Pancreas (tissue), 10 donors: Measurements from ENCODE around the gene MAP3K4. TPM values are rescaled to one million over a fixed set of nuclear protein-coding genes. Genes with fewer than 3 reads are reported as not detected.

Experiments
- ATAC-seq, 4 donors: fragments of 200-7000 bp; cut with Tn5 transposase; one replicate each; pipeline versions ENCODE4 v1.8.0 to v1.9.1; 2020; ENCODE audit warnings: mild to moderate bottlenecking in 4 of 4, moderate library complexity in 4 of 4
- DNase-seq, 6 donors: peaks; one replicate each; pipeline ENCODE4 v3.0.0-alpha.2; 2020
- FAIRE-seq: peaks from 2 replicates; lab custom pipeline; 2012; peaks lifted over from hg19 to GRCh38; lab: Jason Lieb, UNC
- H3K27ac ChIP-seq, 4 donors: fragments of 200-600 bp; sonication (generic); 1 replicate in 3 of 4; 2 replicates in 1 of 4; pipeline versions ENCODE4 v1.5.0 to v1.8.0; 2020
- H3K27me3 ChIP-seq, 4 donors: fragments of 200-600 bp; one replicate each; pipeline ENCODE4 v1.8.0; 2021
- H3K36me3 ChIP-seq, 3 donors: fragments of 200-600 bp; sonication (generic) in 1 of 3; one replicate each; pipeline versions ENCODE4 v1.5.0 to v1.8.0; 2020 to 2021
- H3K4me1 ChIP-seq, 3 donors: fragments of 200-600 bp; one replicate each; pipeline ENCODE4 v1.8.0; 2021
- H3K4me3 ChIP-seq, 4 donors: fragments of 200-600 bp; sonication (generic) in 2 of 4; one replicate each; pipeline versions ENCODE4 v1.5.0 to v1.8.0; 2020 to 2021
- H3K9me3 ChIP-seq, 4 donors: fragments of 200-600 bp; one replicate each; pipeline ENCODE4 v1.8.0; 2021
- WGBS, 2 donors: extraction: QIAGEN DNeasy Blood & Tissue Kit; methylation state at CpG; one replicate each; pipeline ENCODE4 v1.1.7; 2013; 5-methylcytosine and 5-hydroxymethylcytosine counted together
- intact Hi-C, 3 donors: fragments of 100-400 bp; cut with DNase I; formaldehyde crosslinking; loops; one replicate each; pipeline versions ENCODE4 v1.11.1 to v1.14.2; 2022
- polyA plus RNA-seq, 2 donors: library from polyadenylated mRNA; stranded (reverse); fragments of 200-250 nt; gene quantifications; one replicate each; pipeline ENCODE4 v1.2.3, GENCODE V29; 2013
- total RNA-seq, 6 donors: library from RNA; stranded (reverse); fragmentation: NEBNext Ultra II Directional in 4 of 6; extraction: Animal tissue kit (Norgen Biotek cat#: 25700) in 4 of 6; gene quantifications; one replicate each; pipeline versions ENCODE4 v1.2.1 to v1.2.4, GENCODE V29; 2021 to 2023
- TF ChIP-seq, protein P1 (sequence below), 4 donors: fragments of 200-600 bp; sonication (generic) in 3 of 4; IDR thresholded peaks; one replicate each; pipeline versions ENCODE4 v1.5.0 to v1.8.0; 2021; ENCODE audit warnings: antibody characterized with exemption in 4 of 4
- donor health status: healthy with polysubstance abuse.
- donor health status: DM: no; HTN: no; CAD: no; lungs with moderate emphysema.
- donor health status: DM: no; HTN: no; CAD: no.
- donor health status: control.
- donor health status: control.
- donor health status: Bipolar disorder and iron deficiency.
- donor health status: DM: yes; HTN: yes; CAD: no.
- donor health status: DM: no; HTN: no; CAD: no.
- donor health status: DM: no; HTN: no; CAD: no.
- donor health status: DM: yes; HTN: yes; CAD: no.

The MAP3K4 gene
- total and polyA plus RNA-seq, 8 donors, result 10.8 to 32.0 (median 25.3) TPM

DNA sequence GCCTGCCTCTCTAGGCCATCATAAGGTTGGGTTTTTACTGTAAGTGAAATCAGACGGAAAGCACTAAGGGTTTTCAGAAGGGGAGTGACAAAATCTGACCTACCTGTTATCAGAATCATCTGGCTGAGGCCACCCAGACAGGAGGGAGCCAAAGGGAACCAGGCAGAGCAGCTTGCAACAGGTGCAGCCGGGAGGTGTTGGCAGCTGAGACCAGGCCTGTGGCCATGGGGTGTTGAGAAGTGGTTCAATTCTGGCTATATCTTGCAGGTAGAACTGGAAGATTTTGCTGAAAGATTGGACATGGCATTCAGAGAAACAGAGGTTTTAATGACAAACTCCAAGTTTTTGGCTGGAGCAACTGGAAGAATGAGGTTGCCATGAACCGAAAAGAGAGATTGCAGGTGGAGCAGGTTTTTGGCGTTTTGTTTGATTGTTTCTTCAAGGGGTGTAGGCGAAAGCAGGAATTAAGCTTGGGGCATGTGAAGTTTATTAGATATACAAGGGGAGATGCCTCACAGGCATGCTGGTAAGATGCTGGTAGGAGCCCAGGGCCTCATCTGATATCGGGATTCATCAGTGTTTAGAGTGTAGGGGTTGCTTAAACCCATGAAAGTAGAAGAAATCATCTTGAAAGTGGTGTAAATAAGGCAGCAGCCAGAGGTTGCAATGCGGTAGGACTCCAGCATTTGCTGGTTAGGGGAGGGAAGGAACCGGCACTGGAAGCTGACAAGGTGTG is 35.1 kb upstream of the MAP3K4 start:
- Histone ChIP-seq H3K9me3 (no peaks in the 10 kb centered on the region), H3K27me3 (no peaks in the 10 kb centered on the region), H3K4me3 (no peak overlapping the region), H3K4me1 (peaks cover 13 to 17% (median 16%) of the 10 kb centered on the region in 3 donors), H3K36me3 (no peaks in the 10 kb centered on the region), H3K27ac (no peak overlapping the region)
- WGBS, 2 donors, result 87 to 90% methylated on average over 8 of the region's 8 CpGs
- intact Hi-C loops, result no loop called here
- FAIRE-seq (no peak), DNase-seq (no peak), ATAC-seq (no peak)
- TF ChIP-seq, protein P1, sequence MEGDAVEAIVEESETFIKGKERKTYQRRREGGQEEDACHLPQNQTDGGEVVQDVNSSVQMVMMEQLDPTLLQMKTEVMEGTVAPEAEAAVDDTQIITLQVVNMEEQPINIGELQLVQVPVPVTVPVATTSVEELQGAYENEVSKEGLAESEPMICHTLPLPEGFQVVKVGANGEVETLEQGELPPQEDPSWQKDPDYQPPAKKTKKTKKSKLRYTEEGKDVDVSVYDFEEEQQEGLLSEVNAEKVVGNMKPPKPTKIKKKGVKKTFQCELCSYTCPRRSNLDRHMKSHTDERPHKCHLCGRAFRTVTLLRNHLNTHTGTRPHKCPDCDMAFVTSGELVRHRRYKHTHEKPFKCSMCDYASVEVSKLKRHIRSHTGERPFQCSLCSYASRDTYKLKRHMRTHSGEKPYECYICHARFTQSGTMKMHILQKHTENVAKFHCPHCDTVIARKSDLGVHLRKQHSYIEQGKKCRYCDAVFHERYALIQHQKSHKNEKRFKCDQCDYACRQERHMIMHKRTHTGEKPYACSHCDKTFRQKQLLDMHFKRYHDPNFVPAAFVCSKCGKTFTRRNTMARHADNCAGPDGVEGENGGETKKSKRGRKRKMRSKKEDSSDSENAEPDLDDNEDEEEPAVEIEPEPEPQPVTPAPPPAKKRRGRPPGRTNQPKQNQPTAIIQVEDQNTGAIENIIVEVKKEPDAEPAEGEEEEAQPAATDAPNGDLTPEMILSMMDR (IDR thresholded peaks at IDR 0.05), result no peak

GRCh38 chr6:160959726-160960435 is 31.7 kb upstream of the MAP3K4 start:
- DNase-seq (no peak), ATAC-seq (peak; percentile 22 to 70 (median 54)), FAIRE-seq (no peak)
- Histone ChIP-seq H3K36me3 (no peaks in the 10 kb centered on the region), H3K9me3 (no peaks in the 10 kb centered on the region), H3K4me3 (no peak overlapping the region), H3K27me3 (no peaks in the 10 kb centered on the region), H3K4me1 (peaks cover 13 to 17% (median 16%) of the 10 kb centered on the region in 3 donors), H3K27ac (peak overlapping the region; percentile 1 to 45 (median 30))
- intact Hi-C loops, result no loop called here
- WGBS, 2 donors, result 75 to 80% methylated on average over 7 of the region's 7 CpGs
- TF ChIP-seq, protein P1 (IDR thresholded peaks at IDR 0.05), result no peak

- DNase-seq, result peak in 1 of 6 donors; percentile 10
- H3K27me3 ChIP-seq, result no peaks in the 10 kb centered on the region
- 18 to 34% methylated on average over 3 of the region's 3 CpGs for WGBS, 2 donors
- H3K36me3 ChIP-seq, result no peaks in the 10 kb centered on the region
- intact Hi-C loops, result no loop called here
- TF ChIP-seq, protein P1 (IDR thresholded peaks at IDR 0.05), result no peak
- H3K4me1 ChIP-seq, result peaks cover 13 to 17% (median 16%) of the 10 kb centered on the region in 3 donors
- no peaks in the 10 kb centered on the region for H3K9me3 ChIP-seq
- no peak overlapping the region for H3K4me3 ChIP-seq
- FAIRE-seq, result no peak
- peak; percentile 82 to 92 (median 92) for ATAC-seq
- H3K27ac ChIP-seq, result peak overlapping the region in 3 of 4 donors; percentile 27 to 45 (median 32)
Observed at GRCh38 chr6:160960839-160961238, 30.7 kb upstream of the MAP3K4 start.

GRCh38 chr6:160962835-160963623 is 28.5 kb upstream of the MAP3K4 start:
- 90 to 91% methylated on average over 15 of the region's 15 CpGs for WGBS, 2 donors
- TF ChIP-seq, protein P1 (IDR thresholded peaks at IDR 0.05), result no peak

More at GRCh38 chr6:160962835-160963623, 28.5 kb upstream of the MAP3K4 start:
- DNase-seq (no peak), ATAC-seq (no peak), FAIRE-seq (no peak)
- Histone ChIP-seq H3K4me1 (peaks cover 13 to 17% (median 16%) of the 10 kb centered on the region in 3 donors), H3K36me3 (no peaks in the 10 kb centered on the region), H3K27me3 (no peaks in the 10 kb centered on the region), H3K9me3 (no peaks in the 10 kb centered on the region), H3K27ac (no peak overlapping the region), H3K4me3 (no peak overlapping the region)
- intact Hi-C loops, result no loop called here
